Neural progenitor cell (in vitro differentiated cells): ENCODE data around the gene PUSL1. TPM values are rescaled to one million over a fixed set of nuclear protein-coding genes. Genes with fewer than 3 reads are reported as not detected.

Experiments used
- DNase-seq: peaks from one replicate; pipeline ENCODE4 v3.0.0-alpha.2; 2016; ENCODE audit warnings: low spot score
- H2AFZ ChIP-seq: fragments of 200-600 bp; sonication (generic); replicated peaks from 2 replicates; pipeline ENCODE4 v1.6.1; 2016; ENCODE audit warnings: antibody characterized with exemption
- H3F3A ChIP-seq: fragments of 200-600 bp; sonication (generic); 2 replicates; pipeline ENCODE4 v1.6.1; 2016; ENCODE audit warnings: antibody characterized with exemption, low read depth
- H3K27ac ChIP-seq: fragments of 200-600 bp; sonication (generic); 2 replicates; pipeline ENCODE4 v1.5.1; 2016; ENCODE audit warnings: mild to moderate bottlenecking
- H3K27me3 ChIP-seq: fragments of 200-600 bp; sonication (generic); 2 replicates; pipeline ENCODE4 v1.6.1; 2016; ENCODE audit warnings: mild to moderate bottlenecking, moderate library complexity
- H3K36me3 ChIP-seq: fragments of 200-600 bp; sonication (generic); 2 replicates; pipeline ENCODE4 v1.5.1; 2016
- H3K4me1 ChIP-seq: fragments of 200-600 bp; sonication (generic); 2 replicates; pipeline ENCODE4 v1.6.1; 2016; ENCODE audit warnings: mixed run types
- H3K4me2 ChIP-seq: fragments of 200-600 bp; sonication (generic); 2 replicates; pipeline ENCODE4 v1.6.1; 2016
- H3K4me3 ChIP-seq: fragments of 200-600 bp; sonication (generic); 2 replicates; pipeline ENCODE4 v1.5.1; 2016
- H3K79me2 ChIP-seq: fragments of 200-600 bp; sonication (generic); 2 replicates; pipeline ENCODE4 v1.6.1; 2016; ENCODE audit warnings: low read depth
- H3K9ac ChIP-seq: fragments of 200-600 bp; sonication (generic); 2 replicates; pipeline ENCODE4 v1.6.1; 2016
- H3K9me3 ChIP-seq: fragments of 200-600 bp; sonication (generic); 2 replicates; pipeline ENCODE4 v1.5.1; 2016; ENCODE audit warnings: low read depth
- H4K20me1 ChIP-seq: fragments of 200-600 bp; sonication (generic); 2 replicates; pipeline ENCODE4 v1.6.1; 2016; ENCODE audit warnings: low read depth
- H3K27ac Mint-ChIP-seq: 3 replicates; pipeline ENCODE4 v1.8.0; 2021; ENCODE audit warnings: mixed read lengths
- H3K27me3 Mint-ChIP-seq: 2 replicates; pipeline ENCODE4 v1.8.0; 2022; ENCODE audit warnings: low read depth, mild to moderate bottlenecking, inconsistent platforms, moderate library complexity, mixed read lengths; ENCODE audit not compliant: insufficient read depth
- H3K36me3 Mint-ChIP-seq: 3 replicates; pipeline ENCODE4 v1.8.0; 2021; ENCODE audit warnings: mixed read lengths
- H3K4me1 Mint-ChIP-seq: 3 replicates; pipeline ENCODE4 v1.8.0; 2021; ENCODE audit warnings: mixed read lengths
- H3K4me3 Mint-ChIP-seq: 3 replicates; pipeline ENCODE4 v1.8.0; 2021; ENCODE audit warnings: mild to moderate bottlenecking, moderate library complexity, mixed read lengths
- H3K9me3 Mint-ChIP-seq: 3 replicates; pipeline ENCODE4 v1.8.0; 2020; ENCODE audit warnings: mixed read lengths
- EZH2 ChIP-seq: fragments of 200-600 bp; sonication (generic); IDR thresholded peaks from 2 replicates; pipeline ENCODE4 v1.6.1; 2017; ENCODE audit warnings: antibody characterized with exemption, mild to moderate bottlenecking, moderate library complexity
- EZH2phosphoT487 ChIP-seq: fragments of 200-600 bp; sonication (generic); IDR thresholded peaks from 2 replicates; pipeline ENCODE4 v1.6.1; 2017; ENCODE audit warnings: antibody characterized with exemption
- total RNA-seq: library from RNA; depleted of rRNA; stranded (reverse); fragments of >200 nt; gene quantifications from 2 replicates; pipeline ENCODE4 v1.2.3, GENCODE V29; 2015; ENCODE audit warnings: low replicate concordance
- TF ChIP-seq, protein P1 (sequence below): fragments of 200-600 bp; sonication (generic); IDR thresholded peaks from 2 replicates; pipeline ENCODE4 v1.5.1; 2017; ENCODE audit warnings: antibody characterized with exemption, mild to moderate bottlenecking

Gene PUSL1
- total RNA-seq, 1 donor from 2014 or later = 3.7 TPM

DNA sequence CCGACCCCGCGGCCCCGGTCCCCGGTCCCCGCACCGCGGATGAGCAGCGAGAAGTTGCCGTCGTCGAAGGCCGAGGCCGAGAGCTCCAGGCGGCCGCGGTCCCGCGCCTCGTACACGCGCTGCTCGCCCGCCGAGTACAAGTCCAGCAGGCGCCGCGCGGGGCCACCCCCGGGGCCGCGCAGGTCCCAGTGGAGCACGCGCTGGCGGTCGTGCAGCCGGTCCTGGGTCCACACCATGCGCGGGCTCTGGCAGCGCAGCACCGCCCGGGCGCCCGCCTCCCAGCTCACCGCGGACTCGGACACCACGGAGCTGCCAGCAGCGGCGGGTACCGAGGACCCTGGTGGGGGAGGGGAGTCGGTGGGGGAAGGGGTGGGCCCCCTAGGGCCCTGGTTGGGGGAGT lies 47.0 kb downstream of the PUSL1 start:
- H3K79me2 ChIP-seq = no peaks in the 10 kb centered on the region
- H3K4me1 ChIP-seq = peaks cover 60% of the 10 kb centered on the region

GRCh38 chr1:1356166-1356795 lies 47.9 kb downstream of the PUSL1 start:
- no peak for TF ChIP-seq EZH2phosphoT487
- TF ChIP-seq, protein P1, sequence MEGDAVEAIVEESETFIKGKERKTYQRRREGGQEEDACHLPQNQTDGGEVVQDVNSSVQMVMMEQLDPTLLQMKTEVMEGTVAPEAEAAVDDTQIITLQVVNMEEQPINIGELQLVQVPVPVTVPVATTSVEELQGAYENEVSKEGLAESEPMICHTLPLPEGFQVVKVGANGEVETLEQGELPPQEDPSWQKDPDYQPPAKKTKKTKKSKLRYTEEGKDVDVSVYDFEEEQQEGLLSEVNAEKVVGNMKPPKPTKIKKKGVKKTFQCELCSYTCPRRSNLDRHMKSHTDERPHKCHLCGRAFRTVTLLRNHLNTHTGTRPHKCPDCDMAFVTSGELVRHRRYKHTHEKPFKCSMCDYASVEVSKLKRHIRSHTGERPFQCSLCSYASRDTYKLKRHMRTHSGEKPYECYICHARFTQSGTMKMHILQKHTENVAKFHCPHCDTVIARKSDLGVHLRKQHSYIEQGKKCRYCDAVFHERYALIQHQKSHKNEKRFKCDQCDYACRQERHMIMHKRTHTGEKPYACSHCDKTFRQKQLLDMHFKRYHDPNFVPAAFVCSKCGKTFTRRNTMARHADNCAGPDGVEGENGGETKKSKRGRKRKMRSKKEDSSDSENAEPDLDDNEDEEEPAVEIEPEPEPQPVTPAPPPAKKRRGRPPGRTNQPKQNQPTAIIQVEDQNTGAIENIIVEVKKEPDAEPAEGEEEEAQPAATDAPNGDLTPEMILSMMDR = no peak
- TF ChIP-seq EZH2 = no peak
- Histone ChIP-seq H3K4me1 (peaks cover 63% of the 10 kb centered on the region), H3K27ac (no peak overlapping the region), H2AFZ (no peak overlapping the region), H3K4me2 (no peak overlapping the region), H4K20me1 (peaks cover 36% of the 10 kb centered on the region), H3K9me3 (no peaks in the 10 kb centered on the region), H3K27me3 (peaks cover 35% of the 10 kb centered on the region), H3K4me3 (no peak overlapping the region), H3F3A (peaks cover 68% of the 10 kb centered on the region), H3K79me2 (no peaks in the 10 kb centered on the region), H3K36me3 (no peaks in the 10 kb centered on the region), H3K9ac (no peak overlapping the region)
- H3K4me3 Mint-ChIP-seq = no peak overlapping the region
- H3K9me3 Mint-ChIP-seq = no peaks in the 10 kb centered on the region
- no peak overlapping the region for H3K27ac Mint-ChIP-seq
- H3K27me3 Mint-ChIP-seq = peaks cover 25% of the 10 kb centered on the region
- H3K4me1 Mint-ChIP-seq = peaks cover 46% of the 10 kb centered on the region
- no peak for DNase-seq
- H3K36me3 Mint-ChIP-seq = peaks cover 3% of the 10 kb centered on the region

More for the DNA sequence above, 47.0 kb downstream of the PUSL1 start:
- H3K9me3 Mint-ChIP-seq = no peaks in the 10 kb centered on the region
- no peaks in the 10 kb centered on the region for H3K36me3 ChIP-seq
- DNase-seq = peak; percentile 67
- H3K27ac Mint-ChIP-seq = no peak overlapping the region
- H3K36me3 Mint-ChIP-seq = peaks cover 3% of the 10 kb centered on the region
- H3K9ac ChIP-seq = no peak overlapping the region
- H3K27me3 ChIP-seq = peaks cover 35% of the 10 kb centered on the region
- H3K4me3 Mint-ChIP-seq = no peak overlapping the region
- H3K27ac ChIP-seq = no peak overlapping the region
- no peak for TF ChIP-seq EZH2
- TF ChIP-seq, protein P1 = no peak
- TF ChIP-seq EZH2phosphoT487 = no peak
- no peaks in the 10 kb centered on the region for H3K9me3 ChIP-seq
- H3K4me2 ChIP-seq = peak overlapping the region; percentile 69
- H2AFZ ChIP-seq = no peak overlapping the region
- peaks cover 36% of the 10 kb centered on the region for H4K20me1 ChIP-seq
- H3K4me3 ChIP-seq = peak overlapping the region; percentile 34
- H3F3A ChIP-seq = peaks cover 60% of the 10 kb centered on the region
- H3K4me1 Mint-ChIP-seq = peaks cover 38% of the 10 kb centered on the region
- H3K27me3 Mint-ChIP-seq = peaks cover 22% of the 10 kb centered on the region

- peak; percentile 68 for DNase-seq
- no peak for TF ChIP-seq EZH2
- TF ChIP-seq, protein P1 = no peak
- TF ChIP-seq EZH2phosphoT487 = no peak
- Mint-ChIP-seq H3K9me3 (no peaks in the 10 kb centered on the region), H3K27ac (no peak overlapping the region), H3K4me3 (peak overlapping the region; percentile 65), H3K36me3 (peaks cover 3% of the 10 kb centered on the region), H3K27me3 (peaks cover 25% of the 10 kb centered on the region), H3K4me1 (peaks cover 49% of the 10 kb centered on the region)
- Histone ChIP-seq H3K4me2 (peak overlapping the region; percentile 59), H3K27me3 (peaks cover 35% of the 10 kb centered on the region), H3K36me3 (no peaks in the 10 kb centered on the region), H4K20me1 (peaks cover 30% of the 10 kb centered on the region), H3F3A (peaks cover 66% of the 10 kb centered on the region), H3K9me3 (no peaks in the 10 kb centered on the region), H3K27ac (no peak overlapping the region), H3K4me1 (peaks cover 63% of the 10 kb centered on the region), H3K4me3 (no peak overlapping the region), H3K79me2 (no peaks in the 10 kb centered on the region), H2AFZ (no peak overlapping the region), H3K9ac (no peak overlapping the region)
These were observed 48.5 kb downstream of the PUSL1 start for GRCh38 chr1:1356796-1357401.
